ENCODE data around the gene NACAD.
A peak's percentile ranks its signal among the peaks of the same experiment; 100 is the strongest.
"Not testable (repeated sequence)": the region's sequence is repeated elsewhere in the genome, so short reads cannot be mapped to it uniquely, and the experiment has no call there.

NACAD gene

GRCh38 chr7:45119550-45119949 lies 30.8 kb upstream of the NACAD start:
- in situ Hi-C loops (cut with MboI; ENCODE audit: low pct_unique_long_range_greater_than_20kb, low sequenced_read_pairs), result no loop called here
- DNase-seq, result no peak

DNA sequence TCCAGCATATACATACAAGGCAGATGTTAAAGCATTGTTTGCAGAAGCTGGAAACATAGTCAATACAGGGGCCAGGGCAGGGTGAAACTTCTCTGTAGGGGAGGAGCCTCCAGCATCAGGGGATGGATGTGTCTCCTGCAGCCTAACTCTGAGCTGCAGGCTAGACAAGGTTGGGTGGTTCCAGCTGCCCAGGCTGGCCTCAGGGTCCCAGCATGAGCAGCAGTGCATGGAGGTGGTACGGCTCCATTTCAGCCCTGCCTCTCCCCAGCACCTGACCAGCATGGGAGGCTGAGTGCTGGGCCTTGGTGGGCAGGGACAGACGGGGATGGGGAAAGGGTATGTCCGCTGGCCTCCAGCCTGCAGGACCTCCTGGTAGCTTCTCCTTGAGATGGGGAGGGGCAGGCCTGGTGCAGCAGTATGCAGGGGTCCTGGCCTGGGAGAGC lies 30.1 kb upstream of the NACAD start:
- no peak for DNase-seq
- in situ Hi-C loops (cut with MboI; ENCODE audit: low pct_unique_long_range_greater_than_20kb, low sequenced_read_pairs), result no loop called here

DNA sequence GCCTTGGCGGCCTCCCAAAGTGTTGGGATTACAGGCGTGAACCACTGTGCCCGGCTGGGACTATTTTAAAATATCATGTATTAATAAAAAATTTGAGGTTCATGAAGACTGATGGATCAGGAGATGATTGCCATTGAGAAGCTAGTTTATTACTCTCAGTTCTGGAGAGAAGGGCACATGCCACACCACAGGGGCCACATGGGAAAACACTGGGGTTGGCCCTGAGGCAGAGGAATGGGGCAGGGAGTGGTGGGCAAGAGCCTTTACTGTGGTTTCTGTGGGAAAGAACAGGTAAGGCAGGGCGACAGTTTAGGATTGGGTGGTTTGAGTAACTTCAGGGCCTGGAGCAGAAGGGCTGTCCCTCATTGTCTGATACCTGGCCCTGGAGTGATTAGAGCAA lies 29.5 kb upstream of the NACAD start:
- DNase-seq, result no peak
- in situ Hi-C loops (cut with MboI; ENCODE audit: low pct_unique_long_range_greater_than_20kb, low sequenced_read_pairs), result no loop called here

DNA sequence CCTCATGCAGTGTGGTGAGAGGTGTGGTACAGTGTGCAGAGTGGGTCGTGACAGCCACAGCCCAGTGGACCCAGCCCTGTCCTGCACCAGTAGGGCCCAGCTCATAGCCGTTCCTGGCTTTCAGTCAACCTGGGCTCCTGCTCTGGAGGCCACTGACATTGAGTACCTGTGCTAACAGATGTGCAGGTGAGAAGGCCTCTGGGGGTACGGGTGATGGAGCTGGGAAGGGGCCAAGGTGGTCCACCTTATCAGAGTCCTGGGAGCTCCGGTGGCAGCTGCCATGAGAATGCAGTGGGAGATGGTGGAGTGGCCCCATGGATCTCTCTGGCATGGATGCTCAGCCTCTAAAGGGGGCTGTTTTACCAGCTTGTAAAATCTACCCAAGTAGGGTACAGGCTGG lies 28.8 kb upstream of the NACAD start:
- in situ Hi-C loops (cut with MboI; ENCODE audit: low pct_unique_long_range_greater_than_20kb, low sequenced_read_pairs), result no loop called here
- no peak for DNase-seq

DNA sequence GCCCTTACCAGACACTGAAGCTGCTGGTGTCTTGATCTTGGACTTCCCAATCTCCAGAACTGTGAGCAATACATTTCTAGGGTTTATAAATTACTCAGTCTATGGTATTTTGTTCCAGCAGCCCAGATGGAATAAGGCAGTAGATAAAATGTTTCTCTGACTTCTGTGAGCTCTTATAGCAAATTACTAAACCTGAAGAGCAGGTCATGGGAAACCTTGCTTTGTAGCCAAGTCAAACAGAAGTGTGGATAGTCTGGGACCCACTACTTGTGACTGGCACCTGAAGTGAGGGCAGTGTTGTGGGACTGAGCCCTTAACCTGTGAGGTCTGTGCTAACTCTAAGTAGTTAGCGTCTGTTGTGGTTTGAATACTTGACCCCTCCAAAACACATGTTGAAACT lies 27.3 kb upstream of the NACAD start:
- DNase-seq, result no peak
- in situ Hi-C loops (cut with MboI; ENCODE audit: low pct_unique_long_range_greater_than_20kb, low sequenced_read_pairs), result no loop called here

DNA sequence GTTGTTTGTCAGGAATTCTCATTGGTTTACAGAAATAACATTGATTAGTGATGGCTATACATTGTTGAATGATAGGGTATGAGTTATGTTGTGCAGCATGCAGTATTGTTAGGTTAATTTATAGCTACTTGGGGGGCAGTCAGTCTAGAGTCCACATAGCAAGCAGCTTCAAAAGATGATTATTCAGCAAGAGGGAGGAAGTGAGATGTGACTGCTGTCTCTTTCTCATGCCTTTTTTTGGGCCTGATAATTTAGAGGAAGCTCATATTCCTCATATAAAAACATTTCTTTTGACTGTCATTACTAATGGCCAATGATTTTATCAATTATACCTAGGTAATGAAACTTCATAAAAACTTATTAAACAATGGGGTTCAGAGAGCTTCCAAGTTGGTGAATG lies 26.2 kb upstream of the NACAD start:
- no peak for DNase-seq
- in situ Hi-C loops (cut with MboI; ENCODE audit: low pct_unique_long_range_greater_than_20kb, low sequenced_read_pairs), result no loop called here

DNA sequence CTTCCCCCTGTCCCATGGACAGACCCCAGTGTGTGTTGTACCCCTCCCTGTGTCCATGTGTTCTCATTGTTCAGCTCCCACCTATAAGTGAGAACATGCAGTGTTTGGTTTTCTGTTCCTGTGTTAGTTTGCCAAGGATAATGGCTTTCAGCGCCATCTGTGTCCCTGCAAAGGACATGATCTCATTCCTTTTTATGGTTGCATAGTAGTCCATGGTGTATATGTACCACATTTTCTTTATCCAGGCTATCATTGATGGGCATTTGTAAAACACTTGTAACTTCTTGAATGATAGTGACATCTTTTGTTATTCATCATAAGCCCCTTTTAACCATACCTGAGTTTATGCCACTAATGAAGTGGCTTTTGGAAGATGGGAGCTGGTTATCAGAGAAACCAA lies 25.5 kb upstream of the NACAD start:
- not testable (repeated sequence) for DNase-seq

DNA sequence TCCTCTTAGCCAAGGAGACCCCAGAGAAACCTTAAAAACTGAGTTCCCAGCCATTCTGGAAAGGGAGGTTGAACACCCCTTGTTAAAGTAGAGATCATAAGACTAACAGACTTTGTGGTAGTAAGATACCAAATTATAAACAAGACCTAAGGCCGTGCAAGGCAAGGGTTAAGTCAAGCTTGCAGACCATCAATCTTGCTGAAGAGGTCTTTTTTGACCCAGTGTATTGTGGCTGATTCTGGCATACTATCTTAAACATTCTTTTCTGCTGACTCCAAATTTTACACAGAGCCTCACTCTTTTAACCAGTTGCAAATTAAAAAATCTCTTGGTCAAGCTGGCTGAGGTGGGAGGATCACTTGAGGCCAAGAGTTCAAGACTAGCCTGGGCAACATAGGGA lies 23.9 kb upstream of the NACAD start:
- no peak for DNase-seq
- in situ Hi-C loops (cut with MboI; ENCODE audit: low pct_unique_long_range_greater_than_20kb, low sequenced_read_pairs), result no loop called here

More for the DNA sequence above, 25.5 kb upstream of the NACAD start:
- in situ Hi-C loops (cut with MboI; ENCODE audit: low pct_unique_long_range_greater_than_20kb, low sequenced_read_pairs), result not testable (repeated sequence)

- in situ Hi-C loops (cut with MboI; ENCODE audit: low pct_unique_long_range_greater_than_20kb, low sequenced_read_pairs), result no loop called here
- peak; percentile 97 for DNase-seq
These were observed 22.8 kb upstream of the NACAD start, which contains the start of gene TBRG4 for GRCh38 chr7:45111298-45112223. Gene TBRG4, minus strand, starts transcription at chr7:45111697. Its CDS starts 2,460 bp downstream, at chr7:45109237.

GRCh38 chr7:45108863-45109262 lies 20.1 kb upstream of the NACAD start:
- in situ Hi-C loops (cut with MboI; ENCODE audit: low pct_unique_long_range_greater_than_20kb, low sequenced_read_pairs), result no loop called here

DNA sequence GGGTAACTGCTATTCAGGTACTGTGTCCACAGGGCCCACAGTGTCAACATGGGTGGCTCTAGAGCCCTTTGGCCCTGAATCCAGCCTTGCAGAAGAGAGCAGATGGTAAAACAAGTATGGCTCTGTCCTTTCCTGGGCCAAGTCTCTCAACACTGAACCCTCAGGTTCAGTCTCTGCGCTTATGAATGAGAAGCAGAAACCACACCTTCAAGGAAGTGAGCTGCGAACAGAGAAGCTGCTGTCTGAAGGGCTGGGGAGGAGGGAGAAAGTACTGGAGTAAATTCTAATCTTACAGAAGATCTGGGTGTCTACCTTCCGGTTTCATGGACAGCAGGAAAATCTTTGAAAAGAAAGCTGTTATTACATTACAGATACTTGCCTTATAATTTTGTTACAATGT lies 18.6 kb upstream of the NACAD start:
- no peak for DNase-seq
- in situ Hi-C loops (cut with MboI; ENCODE audit: low pct_unique_long_range_greater_than_20kb, low sequenced_read_pairs), result no loop called here

More at GRCh38 chr7:45108863-45109262, 20.1 kb upstream of the NACAD start:
- no peak for DNase-seq

GRCh38 chr7:45106820-45107219 lies 18.1 kb upstream of the NACAD start:
- in situ Hi-C loops (cut with MboI; ENCODE audit: low pct_unique_long_range_greater_than_20kb, low sequenced_read_pairs), result no loop called here
- DNase-seq, result no peak

- no peak for DNase-seq
- in situ Hi-C loops (cut with MboI; ENCODE audit: low pct_unique_long_range_greater_than_20kb, low sequenced_read_pairs), result no loop called here
These were observed 16.9 kb upstream of the NACAD start for GRCh38 chr7:45105588-45106188.

GRCh38 chr7:45104844-45105587 lies 16.2 kb upstream of the NACAD start:
- in situ Hi-C loops (cut with MboI; ENCODE audit: low pct_unique_long_range_greater_than_20kb, low sequenced_read_pairs), result no loop called here
- no peak for DNase-seq

DNA sequence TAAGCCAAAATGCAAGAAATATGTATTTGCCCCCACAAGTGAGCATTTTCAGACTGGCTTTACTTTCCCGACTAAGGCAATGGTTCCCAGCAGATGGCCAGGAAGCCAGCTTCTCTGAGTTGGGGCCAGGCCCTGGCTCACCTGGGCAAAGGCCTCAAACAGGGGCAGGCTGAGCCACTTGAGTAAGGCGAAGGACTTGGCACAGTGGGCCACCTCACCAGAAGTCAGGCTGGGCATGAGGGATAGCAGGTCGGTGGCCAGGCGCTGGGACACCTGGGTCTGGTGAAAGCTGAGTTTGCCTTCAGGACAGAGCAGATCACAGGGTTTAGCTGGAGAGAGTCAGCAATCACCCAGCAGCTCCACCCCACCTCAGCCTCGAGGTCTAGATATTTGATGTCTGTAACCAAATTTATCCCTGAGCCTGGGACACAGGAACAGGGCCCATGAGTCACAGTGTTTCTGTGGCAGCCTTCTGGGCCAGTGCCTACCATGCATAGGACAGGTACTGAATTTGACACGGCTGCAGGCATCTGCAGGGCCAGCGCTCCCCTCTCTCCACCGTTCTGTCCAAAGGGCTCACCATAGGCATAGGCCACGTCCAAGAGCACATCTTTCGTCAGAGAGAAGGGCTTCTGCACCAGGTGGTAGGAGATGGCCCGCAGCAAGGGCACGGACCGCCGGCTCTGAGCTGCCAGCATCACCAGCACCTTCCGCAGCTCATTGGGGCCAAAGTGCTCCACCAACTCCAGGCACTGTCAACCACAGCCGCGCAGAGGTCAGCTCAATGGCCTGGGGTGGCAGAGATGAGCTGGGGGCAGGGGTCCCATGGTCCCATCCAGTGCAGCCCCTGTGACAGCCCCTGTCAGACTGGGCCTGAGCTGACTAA lies 15.4 kb upstream of the NACAD start:
- no peak for DNase-seq
- in situ Hi-C loops (cut with MboI; ENCODE audit: low pct_unique_long_range_greater_than_20kb, low sequenced_read_pairs), result no loop called here

DNA sequence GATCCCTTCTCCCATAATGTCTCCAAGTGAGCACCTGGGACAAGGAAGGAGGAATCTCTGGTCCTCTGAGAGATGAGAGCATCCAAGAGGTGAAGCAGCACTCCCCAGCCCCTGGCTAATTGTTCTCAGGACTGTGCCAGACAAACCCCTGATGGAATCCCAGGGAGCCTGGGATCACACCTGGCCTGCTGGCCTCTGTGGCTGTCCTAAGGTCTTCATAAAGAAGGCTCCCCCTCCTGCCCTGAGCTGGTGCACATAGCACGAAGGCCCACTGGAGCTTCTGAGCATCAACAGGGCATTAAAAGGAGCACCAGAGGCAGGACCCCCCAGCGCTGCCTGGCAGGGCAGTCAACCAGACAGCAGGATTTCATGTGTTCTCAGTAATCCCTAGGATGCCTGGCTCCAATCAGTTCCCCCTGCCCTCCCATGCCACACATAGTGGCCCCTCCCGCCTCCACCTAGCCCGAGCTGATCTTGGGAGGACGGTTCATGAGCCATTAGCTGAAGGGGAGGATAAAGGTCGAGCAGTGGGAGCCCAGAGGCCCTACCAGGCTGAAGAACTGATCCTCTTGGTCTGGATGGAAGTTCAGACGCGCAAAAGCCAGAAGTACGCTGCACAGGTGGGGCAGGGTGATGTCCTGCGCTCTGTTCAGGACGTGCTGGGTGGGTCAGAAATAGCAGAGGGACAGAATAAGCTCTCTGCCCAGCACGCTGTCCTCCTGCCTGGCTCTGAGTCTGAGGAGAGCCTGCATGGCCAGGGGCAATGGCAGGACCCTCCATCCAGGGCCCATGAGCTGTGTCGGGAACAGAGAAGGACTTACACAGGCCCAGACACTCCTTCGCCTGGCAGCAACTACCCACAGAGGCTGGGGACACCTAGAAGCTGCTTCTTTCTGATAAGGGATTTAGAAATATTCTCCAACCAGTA lies 14.3 kb upstream of the NACAD start:
- in situ Hi-C loops (cut with MboI; ENCODE audit: low pct_unique_long_range_greater_than_20kb, low sequenced_read_pairs), result no loop called here
- DNase-seq, result no peak

DNA sequence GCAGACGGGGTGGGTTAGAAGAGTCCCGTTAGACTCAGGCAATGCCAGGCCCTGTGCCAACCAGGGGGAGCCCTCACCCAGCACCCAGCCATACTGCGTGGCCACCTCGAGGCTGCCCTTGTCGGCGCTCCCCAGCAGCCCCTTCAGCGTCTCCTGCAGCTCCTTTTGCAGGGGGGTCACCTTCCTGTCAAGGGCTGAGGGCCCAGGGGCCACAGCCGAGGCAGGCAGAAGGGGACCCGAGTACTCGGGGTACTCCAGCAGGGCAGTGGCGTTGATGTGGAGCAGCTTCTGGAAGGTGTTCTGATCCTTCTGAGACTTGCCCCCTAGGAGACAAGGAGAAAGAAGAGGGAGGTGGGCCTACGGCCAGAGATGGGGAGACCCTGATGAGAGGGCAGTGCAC lies 13.0 kb upstream of the NACAD start:
- no peak for DNase-seq
- in situ Hi-C loops (cut with MboI; ENCODE audit: low pct_unique_long_range_greater_than_20kb, low sequenced_read_pairs), result no loop called here

All from KBM-7 (cell line).